ENCODE results near the gene HNRNPH3.

The HNRNPH3 gene

DNA sequence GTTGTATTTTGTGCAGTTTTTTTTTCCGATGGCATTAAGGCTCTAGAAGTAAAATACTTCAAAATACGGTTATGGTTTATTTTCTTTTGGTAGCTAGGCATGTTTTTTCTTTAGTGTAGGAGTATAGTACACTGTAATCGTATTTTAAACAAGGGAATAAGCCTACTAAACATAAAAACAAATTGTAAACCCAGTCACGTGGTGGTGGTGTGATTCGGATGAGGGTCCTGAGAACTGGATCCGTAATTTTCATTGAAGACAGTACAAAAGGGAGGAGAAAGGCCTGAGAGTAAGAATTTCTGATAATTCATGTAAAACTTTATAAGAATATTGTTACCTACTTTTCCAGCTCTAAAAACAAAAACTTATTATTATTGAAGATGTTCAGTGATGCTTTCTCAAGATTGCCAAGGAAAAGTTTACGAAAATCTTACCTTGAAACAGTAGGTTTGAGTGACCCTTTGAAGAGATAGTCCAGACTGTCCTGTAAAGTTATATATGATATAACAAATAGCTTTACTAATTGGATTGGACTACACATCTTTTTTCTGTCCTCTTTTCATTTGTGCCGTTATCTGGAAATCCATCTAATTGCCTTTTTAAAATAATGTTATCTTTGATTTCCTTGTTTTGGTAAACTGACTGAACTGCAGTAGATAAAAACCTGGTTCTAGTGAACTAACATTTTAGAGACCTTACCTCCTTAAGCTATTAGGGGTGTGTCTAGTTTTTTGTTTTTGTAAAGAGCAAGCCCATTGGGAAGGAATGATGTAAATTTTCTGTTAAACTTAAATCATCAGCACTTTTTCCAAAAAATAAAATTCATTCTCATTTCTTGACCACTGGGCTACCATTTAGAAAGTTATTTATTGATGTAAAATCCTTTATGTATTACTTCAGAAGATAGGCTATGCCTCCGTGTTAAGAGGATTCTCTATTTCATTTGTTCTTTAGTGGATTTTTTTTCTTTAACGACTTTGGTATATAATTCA lies 1.9 kb downstream of the HNRNPH3 start:
- no peak for TF ChIP-seq ZFX (IDR thresholded peaks at IDR 0.05)
- TF ChIP-seq, protein P1, sequence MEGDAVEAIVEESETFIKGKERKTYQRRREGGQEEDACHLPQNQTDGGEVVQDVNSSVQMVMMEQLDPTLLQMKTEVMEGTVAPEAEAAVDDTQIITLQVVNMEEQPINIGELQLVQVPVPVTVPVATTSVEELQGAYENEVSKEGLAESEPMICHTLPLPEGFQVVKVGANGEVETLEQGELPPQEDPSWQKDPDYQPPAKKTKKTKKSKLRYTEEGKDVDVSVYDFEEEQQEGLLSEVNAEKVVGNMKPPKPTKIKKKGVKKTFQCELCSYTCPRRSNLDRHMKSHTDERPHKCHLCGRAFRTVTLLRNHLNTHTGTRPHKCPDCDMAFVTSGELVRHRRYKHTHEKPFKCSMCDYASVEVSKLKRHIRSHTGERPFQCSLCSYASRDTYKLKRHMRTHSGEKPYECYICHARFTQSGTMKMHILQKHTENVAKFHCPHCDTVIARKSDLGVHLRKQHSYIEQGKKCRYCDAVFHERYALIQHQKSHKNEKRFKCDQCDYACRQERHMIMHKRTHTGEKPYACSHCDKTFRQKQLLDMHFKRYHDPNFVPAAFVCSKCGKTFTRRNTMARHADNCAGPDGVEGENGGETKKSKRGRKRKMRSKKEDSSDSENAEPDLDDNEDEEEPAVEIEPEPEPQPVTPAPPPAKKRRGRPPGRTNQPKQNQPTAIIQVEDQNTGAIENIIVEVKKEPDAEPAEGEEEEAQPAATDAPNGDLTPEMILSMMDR (conservative IDR thresholded peaks at IDR 0.05) = no peak
- no peak overlapping the region for H3K27ac ChIP-seq

DNA sequence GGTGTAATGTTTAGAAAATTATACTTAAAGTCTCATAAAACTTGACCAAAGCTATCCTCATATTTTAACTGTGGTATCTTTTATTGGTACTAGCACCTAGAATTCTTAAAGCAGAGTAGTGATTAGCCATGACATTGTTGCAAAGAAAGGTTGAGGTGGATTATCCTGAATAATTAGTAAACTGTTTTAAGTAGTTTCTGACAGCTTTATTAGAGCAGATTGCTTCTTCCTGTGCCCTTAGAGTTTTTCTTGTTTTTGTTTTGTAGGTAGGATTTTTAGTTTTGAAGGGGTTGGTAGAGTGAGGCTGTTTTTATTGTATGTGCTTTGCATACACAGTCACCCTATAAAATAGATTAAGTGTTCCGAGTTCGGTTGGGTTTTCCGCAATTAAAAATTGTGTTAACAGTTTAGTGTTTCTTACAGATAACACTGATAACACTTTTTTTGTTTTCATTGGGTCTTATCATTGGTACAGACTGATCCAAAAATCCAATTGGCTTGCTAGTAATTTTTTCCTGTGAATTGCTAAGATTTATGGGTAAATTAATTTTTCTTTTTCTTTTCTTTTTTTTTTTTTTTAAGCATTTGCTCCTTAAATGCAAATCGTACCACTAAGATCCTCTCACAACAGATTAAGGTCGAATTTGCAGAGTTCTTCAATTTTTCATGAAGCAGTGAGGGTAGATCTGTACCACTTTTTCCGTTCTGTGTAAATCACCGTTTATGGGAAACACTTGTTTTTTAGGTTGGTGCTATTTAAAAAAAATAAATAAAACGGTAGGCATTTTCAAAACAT lies 3.0 kb downstream of the HNRNPH3 start:
- no peak overlapping the region for H3K27ac ChIP-seq
- TF ChIP-seq, protein P1 (conservative IDR thresholded peaks at IDR 0.05) = no peak
- TF ChIP-seq ZFX (IDR thresholded peaks at IDR 0.05) = no peak

DNA sequence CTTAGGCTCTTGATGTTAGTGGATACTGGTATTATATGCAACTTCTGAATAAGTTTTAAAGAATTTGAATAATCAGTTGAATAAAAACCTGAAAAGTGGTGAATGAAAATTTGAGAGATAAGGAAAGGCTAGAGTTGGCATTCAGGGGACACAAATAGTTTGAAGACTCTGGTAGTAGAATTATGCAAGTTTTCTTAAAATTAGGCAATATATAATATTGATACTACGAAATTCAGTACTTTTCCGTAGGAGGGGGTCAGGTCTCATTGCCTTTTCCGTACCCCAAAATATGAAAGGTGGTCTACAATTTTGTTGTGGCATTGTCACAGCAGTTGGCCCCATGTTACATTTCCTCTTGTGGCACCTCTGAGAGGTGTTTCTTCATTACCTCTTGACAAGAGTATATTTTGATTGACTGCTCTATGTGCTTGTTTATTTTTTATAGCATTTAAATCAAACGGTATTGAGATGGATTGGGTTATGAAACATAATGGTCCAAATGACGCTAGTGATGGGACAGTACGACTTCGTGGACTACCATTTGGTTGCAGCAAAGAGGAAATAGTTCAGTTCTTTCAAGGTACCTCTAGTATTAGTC lies 5.0 kb downstream of the HNRNPH3 start:
- TF ChIP-seq, protein P1 (conservative IDR thresholded peaks at IDR 0.05) = no peak
- no peak for TF ChIP-seq ZFX (IDR thresholded peaks at IDR 0.05)
- H3K27ac ChIP-seq = no peak overlapping the region

DNA sequence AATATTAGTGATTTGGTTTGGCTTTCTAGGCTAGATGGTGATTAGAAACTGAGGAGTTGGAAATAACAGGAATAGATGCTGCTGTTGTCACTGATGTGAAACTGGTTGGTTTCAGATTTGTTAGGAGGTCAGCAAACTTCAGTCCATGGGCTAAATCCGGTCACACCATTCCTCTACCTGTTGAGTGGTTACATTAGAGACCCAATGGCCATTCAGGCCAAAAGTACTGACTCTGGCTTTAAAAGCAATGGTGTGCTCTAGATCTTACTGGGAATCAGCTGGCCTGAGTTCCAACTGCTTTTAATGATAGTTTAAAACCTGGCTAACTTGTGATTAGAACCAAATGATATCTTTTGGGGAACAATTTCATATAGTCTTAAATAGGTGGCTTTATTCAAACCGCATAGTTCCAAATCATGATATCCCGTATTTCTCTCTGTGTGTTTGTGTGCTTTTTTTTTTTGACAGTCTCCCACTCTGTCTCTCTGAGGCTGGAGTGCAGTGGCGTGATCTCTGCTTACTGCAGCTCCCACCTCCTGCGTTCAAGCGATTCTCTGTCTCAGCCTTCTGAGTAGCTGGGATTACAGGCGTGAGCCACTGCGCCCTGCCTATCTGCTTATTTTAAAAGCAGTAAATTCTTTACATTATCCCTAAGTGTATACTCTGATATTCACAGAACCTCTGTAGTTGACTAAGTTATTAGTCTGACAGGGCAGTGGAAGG lies 8.7 kb downstream of the HNRNPH3 start:
- H3K27ac ChIP-seq = no peak overlapping the region
- TF ChIP-seq, protein P1 (conservative IDR thresholded peaks at IDR 0.05) = no peak
- TF ChIP-seq ZFX (IDR thresholded peaks at IDR 0.05) = no peak

GRCh38 chr10:68342909-68343516 lies 11.1 kb downstream of the HNRNPH3 start:
- no peak overlapping the region for H3K27ac ChIP-seq

GRCh38 chr10:68345621-68346020 lies 13.8 kb downstream of the HNRNPH3 start:
- TF ChIP-seq ZFX (IDR thresholded peaks at IDR 0.05) = no peak
- TF ChIP-seq, protein P1 (conservative IDR thresholded peaks at IDR 0.05) = no peak
- no peak overlapping the region for H3K27ac ChIP-seq

More at GRCh38 chr10:68342909-68343516, 11.1 kb downstream of the HNRNPH3 start:
- no peak for TF ChIP-seq ZFX (IDR thresholded peaks at IDR 0.05)
- TF ChIP-seq, protein P1 (conservative IDR thresholded peaks at IDR 0.05) = no peak

All from C4-2B (cell line).